Stimulated activated CD8-positive, alpha-beta memory T cell treated with anti-CD3 and anti-CD28 coated beads, Interleukin-7, amount 100 ng/mL, for 24 hours (primary cell): Measurements from ENCODE around the gene SLC2A9.
"Not testable (repeated sequence)": the region's sequence is repeated elsewhere in the genome, so short reads cannot be mapped to it uniquely, and the experiment has no call there.

Experiments used
- DNase-seq: peaks from one replicate; pipeline ENCODE4 v3.0.0-alpha.2; 2020; ENCODE audit warnings: low read depth

The SLC2A9 gene

GRCh38 chr4:9927341-9928007 lies 93.8 kb downstream of the SLC2A9 start:
- DNase-seq = no peak

GRCh38 chr4:9926586-9926985 lies 94.7 kb downstream of the SLC2A9 start:
- no peak for DNase-seq

GRCh38 chr4:9925750-9926439 lies 95.4 kb downstream of the SLC2A9 start:
- DNase-seq = no peak

- no peak for DNase-seq
Observed at GRCh38 chr4:9924750-9925149, 96.5 kb downstream of the SLC2A9 start.

- no peak for DNase-seq
Observed at GRCh38 chr4:9923195-9923812, 98.0 kb downstream of the SLC2A9 start.

GRCh38 chr4:9921326-9921725 lies 100.0 kb downstream of the SLC2A9 start:
- DNase-seq = no peak

GRCh38 chr4:9920029-9920428 lies 101.3 kb downstream of the SLC2A9 start:
- DNase-seq = no peak

- DNase-seq = no peak
Observed at GRCh38 chr4:9919047-9919446, 102.2 kb downstream of the SLC2A9 start.

GRCh38 chr4:9918484-9918883 lies 102.8 kb downstream of the SLC2A9 start:
- DNase-seq = no peak

- DNase-seq = no peak
Observed at GRCh38 chr4:9916937-9917336, 104.4 kb downstream of the SLC2A9 start.

GRCh38 chr4:9916346-9916745 lies 105.0 kb downstream of the SLC2A9 start:
- DNase-seq = no peak

GRCh38 chr4:9913846-9914245 lies 107.5 kb downstream of the SLC2A9 start:
- no peak for DNase-seq

GRCh38 chr4:9906996-9907395 lies 114.3 kb downstream of the SLC2A9 start:
- no peak for DNase-seq

- DNase-seq = no peak
Observed at GRCh38 chr4:9904976-9905587, 116.2 kb downstream of the SLC2A9 start.

- DNase-seq = no peak
Observed at GRCh38 chr4:9903317-9903716, 118.0 kb downstream of the SLC2A9 start.

GRCh38 chr4:9901257-9901656 lies 120.0 kb downstream of the SLC2A9 start:
- DNase-seq = no peak

- DNase-seq = not testable (repeated sequence)
Observed at GRCh38 chr4:9900633-9901032, 120.7 kb downstream of the SLC2A9 start.

GRCh38 chr4:9899306-9900055 lies 121.8 kb downstream of the SLC2A9 start:
- no peak for DNase-seq

- no peak for DNase-seq
Observed at GRCh38 chr4:9898596-9899305, 122.5 kb downstream of the SLC2A9 start.

GRCh38 chr4:9895333-9895705 lies 126.0 kb downstream of the SLC2A9 start:
- no peak for DNase-seq

- DNase-seq = no peak
Observed at GRCh38 chr4:9894644-9895332, 126.5 kb downstream of the SLC2A9 start.
